T-helper 1 cell (primary cell): Measurements from ENCODE around the gene LRP1-AS.

Experiments used
- DNase-seq, 5 donors: peaks; one replicate each; pipeline ENCODE4 v3.0.0-alpha.2; 2012 to 2020

LRP1-AS gene

DNA sequence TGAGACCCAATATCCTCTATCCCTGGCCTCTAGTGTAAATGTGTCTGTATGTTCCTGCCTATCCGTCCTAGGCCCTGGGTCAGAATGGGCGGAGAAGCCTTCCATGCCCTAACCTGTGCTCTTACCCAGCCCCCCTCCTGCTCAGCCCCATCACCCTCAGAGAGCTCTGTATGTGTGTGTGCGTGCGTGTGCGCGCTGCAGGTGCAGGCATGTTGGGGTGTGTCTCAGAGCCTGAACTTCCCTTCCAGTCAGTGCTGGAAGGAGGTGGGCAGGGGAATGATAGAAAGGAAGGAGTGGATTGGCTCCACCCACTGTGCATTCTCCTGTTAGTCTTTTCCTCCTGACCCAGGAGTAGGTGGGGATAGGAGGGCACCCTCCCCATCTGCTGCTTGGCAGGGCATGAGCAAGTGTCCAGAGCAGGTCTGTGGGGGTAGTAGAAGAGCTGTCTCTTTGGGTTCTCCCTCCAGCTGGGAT, 51.3 kb downstream of the LRP1-AS start:
- DNase-seq = no peak

DNA sequence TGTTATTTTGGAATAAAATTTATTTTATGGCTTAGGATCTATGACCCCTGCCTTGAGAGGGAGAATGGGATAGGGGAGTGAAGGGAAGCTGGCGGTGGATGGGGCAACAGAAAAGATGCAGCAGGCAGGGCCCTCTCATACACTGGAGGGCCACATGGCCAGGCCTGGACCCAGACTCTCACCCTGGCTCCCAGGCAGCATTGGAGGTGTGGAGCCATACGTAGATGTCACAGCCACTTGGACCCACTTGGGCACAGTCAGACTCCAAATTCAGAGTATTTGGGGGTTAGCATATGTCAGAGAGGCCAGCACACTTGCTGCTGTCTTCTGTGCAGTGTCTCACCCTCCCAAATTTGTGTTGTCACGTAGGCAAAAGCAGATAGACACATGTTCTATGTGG, 52.0 kb downstream of the LRP1-AS start:
- DNase-seq = no peak
